Measurements from ENCODE around the gene SH3BP5. TPM values are rescaled to one million over a fixed set of nuclear protein-coding genes. Genes with fewer than 3 reads are reported as not detected.

The SH3BP5 gene
- polyA plus RNA-seq, 1 of the 3 experiments (the other 2 are of a cell fraction): 29.5 TPM

DNA sequence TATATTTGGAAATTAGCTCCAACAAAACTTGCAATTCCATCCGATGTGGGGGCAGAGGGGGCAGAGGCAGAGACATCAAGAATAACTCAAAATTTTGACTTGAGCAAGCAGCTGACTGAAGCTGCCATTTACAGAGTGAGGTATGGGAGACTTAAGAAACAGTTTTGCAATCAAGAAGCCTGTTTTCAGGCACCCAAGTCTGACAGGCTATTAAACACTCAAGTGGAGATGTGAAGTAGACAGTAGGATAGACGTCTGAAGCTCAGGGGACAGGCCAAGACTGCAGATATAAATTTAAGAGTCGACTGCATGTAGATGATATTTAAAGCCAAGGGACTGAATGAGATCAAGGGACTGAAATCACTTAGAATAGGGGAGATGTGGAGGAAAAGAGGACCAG, 9.9 kb upstream of the SH3BP5 start:
- H4K20me1 ChIP-seq (ENCODE audit: insufficient read depth): no peaks in the 10 kb centered on the region
- H3K9me2 ChIP-seq: no peaks in the 10 kb centered on the region
- H3K9ac ChIP-seq: no peak overlapping the region
- H3K4me3 ChIP-seq (ENCODE audit: low read depth in 2 of 2, low read length in 1 of 2): no peak overlapping the region
- no peaks in the 10 kb centered on the region for H3K9me3 ChIP-seq
- DNase-seq: no peak
- H3K27me3 ChIP-seq (ENCODE audit: insufficient read depth): no peaks in the 10 kb centered on the region; the same call in 1 of the 2 replicates
- no peaks in the 10 kb centered on the region for H3K4me1 ChIP-seq (ENCODE audit: control insufficient read depth in 1 of 2, insufficient read depth in 2 of 2, low read depth in 1 of 2, low read length in 1 of 2)
- TF ChIP-seq EP300 (IDR thresholded peaks at IDR 0.05; ENCODE audit: borderline replicate concordance in 1 of 2, low read depth in 1 of 2, low read length in 1 of 2) (no peak), RAD21 (IDR thresholded peaks at IDR 0.05; ENCODE audit: low read length) (no peak), GABPA (IDR thresholded peaks at IDR 0.05; ENCODE audit: low read depth) (no peak), RFX5 (IDR thresholded peaks at IDR 0.05; ENCODE audit: low read length) (no peak), FOXJ3 (CRISPR knock-in tag; IDR thresholded peaks at IDR 0.05) (no peak), FOXM1 (IDR thresholded peaks at IDR 0.05; ENCODE audit: low read depth) (no peak), ELF1 (IDR thresholded peaks at IDR 0.05) (no peak), FOSL2 (IDR thresholded peaks at IDR 0.05; ENCODE audit: borderline replicate concordance, low read depth) (no peak), POLR2AphosphoS5 (IDR thresholded peaks at IDR 0.05; ENCODE audit: low read depth, low read length) (no peak), NRF1 (IDR thresholded peaks at IDR 0.05; ENCODE audit: low read depth, low read length) (no peak), EZH2phosphoT487 (IDR thresholded peaks at IDR 0.05; ENCODE audit: borderline replicate concordance, low read depth) (no peak), RCOR1 (IDR thresholded peaks at IDR 0.05; ENCODE audit: low read length) (no peak), MEF2A (IDR thresholded peaks at IDR 0.05; ENCODE audit: borderline replicate concordance, low read depth) (no peak), RXRA (IDR thresholded peaks at IDR 0.05; ENCODE audit: borderline replicate concordance, low read depth) (no peak), TEAD4 (IDR thresholded peaks at IDR 0.05; ENCODE audit: borderline replicate concordance, insufficient read depth) (no peak)
- TF ChIP-seq, protein P1, sequence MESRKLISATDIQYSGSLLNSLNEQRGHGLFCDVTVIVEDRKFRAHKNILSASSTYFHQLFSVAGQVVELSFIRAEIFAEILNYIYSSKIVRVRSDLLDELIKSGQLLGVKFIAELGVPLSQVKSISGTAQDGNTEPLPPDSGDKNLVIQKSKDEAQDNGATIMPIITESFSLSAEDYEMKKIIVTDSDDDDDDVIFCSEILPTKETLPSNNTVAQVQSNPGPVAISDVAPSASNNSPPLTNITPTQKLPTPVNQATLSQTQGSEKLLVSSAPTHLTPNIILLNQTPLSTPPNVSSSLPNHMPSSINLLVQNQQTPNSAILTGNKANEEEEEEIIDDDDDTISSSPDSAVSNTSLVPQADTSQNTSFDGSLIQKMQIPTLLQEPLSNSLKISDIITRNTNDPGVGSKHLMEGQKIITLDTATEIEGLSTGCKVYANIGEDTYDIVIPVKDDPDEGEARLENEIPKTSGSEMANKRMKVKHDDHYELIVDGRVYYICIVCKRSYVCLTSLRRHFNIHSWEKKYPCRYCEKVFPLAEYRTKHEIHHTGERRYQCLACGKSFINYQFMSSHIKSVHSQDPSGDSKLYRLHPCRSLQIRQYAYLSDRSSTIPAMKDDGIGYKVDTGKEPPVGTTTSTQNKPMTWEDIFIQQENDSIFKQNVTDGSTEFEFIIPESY (IDR thresholded peaks at IDR 0.05; ENCODE audit: borderline replicate concordance, low read depth): no peak
- TF ChIP-seq, protein P2, sequence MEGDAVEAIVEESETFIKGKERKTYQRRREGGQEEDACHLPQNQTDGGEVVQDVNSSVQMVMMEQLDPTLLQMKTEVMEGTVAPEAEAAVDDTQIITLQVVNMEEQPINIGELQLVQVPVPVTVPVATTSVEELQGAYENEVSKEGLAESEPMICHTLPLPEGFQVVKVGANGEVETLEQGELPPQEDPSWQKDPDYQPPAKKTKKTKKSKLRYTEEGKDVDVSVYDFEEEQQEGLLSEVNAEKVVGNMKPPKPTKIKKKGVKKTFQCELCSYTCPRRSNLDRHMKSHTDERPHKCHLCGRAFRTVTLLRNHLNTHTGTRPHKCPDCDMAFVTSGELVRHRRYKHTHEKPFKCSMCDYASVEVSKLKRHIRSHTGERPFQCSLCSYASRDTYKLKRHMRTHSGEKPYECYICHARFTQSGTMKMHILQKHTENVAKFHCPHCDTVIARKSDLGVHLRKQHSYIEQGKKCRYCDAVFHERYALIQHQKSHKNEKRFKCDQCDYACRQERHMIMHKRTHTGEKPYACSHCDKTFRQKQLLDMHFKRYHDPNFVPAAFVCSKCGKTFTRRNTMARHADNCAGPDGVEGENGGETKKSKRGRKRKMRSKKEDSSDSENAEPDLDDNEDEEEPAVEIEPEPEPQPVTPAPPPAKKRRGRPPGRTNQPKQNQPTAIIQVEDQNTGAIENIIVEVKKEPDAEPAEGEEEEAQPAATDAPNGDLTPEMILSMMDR (IDR thresholded peaks at IDR 0.05): no peak
- TF ChIP-seq, protein P3, sequence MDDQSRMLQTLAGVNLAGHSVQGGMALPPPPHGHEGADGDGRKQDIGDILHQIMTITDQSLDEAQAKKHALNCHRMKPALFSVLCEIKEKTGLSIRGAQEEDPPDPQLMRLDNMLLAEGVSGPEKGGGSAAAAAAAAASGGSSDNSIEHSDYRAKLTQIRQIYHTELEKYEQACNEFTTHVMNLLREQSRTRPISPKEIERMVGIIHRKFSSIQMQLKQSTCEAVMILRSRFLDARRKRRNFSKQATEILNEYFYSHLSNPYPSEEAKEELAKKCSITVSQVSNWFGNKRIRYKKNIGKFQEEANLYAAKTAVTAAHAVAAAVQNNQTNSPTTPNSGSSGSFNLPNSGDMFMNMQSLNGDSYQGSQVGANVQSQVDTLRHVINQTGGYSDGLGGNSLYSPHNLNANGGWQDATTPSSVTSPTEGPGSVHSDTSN (IDR thresholded peaks at IDR 0.05): no peak
- CTCF ChIA-PET: interaction anchor here (1.6 kb wide), 1 partner anchor 10 kb away, joined by 7 read pairs; the partner anchor contains the start of gene SH3BP5
- H3K4me2 ChIP-seq: no peak overlapping the region
- no peaks in the 10 kb centered on the region for H3K36me3 ChIP-seq (replicated peaks in 1 of 2; ENCODE audit: control insufficient read depth in 1 of 2, insufficient read depth in 2 of 2, low read length in 1 of 2)
- POLR2A ChIA-PET: no interaction called here
- H3K79me2 ChIP-seq (ENCODE audit: insufficient read depth): no peaks in the 10 kb centered on the region
- H2AFZ ChIP-seq (ENCODE audit: low read depth): no peak overlapping the region
- H3K27ac ChIP-seq (ENCODE audit: low read depth in 2 of 2, low read length in 1 of 2): no peak overlapping the region
- no peaks in the 10 kb centered on the region for H3F3A ChIP-seq (replicated peaks; ENCODE audit: insufficient read depth)
- WGBS (ENCODE audit: low lambda C conversion rate): 58% methylated on average over 3 of the region's 3 CpGs
